NT2/D1 (cell line): ENCODE measurements around the gene MRAS.

Source experiments
- SUZ12 ChIP-seq: IDR thresholded peaks from 2 replicates; pipeline ENCODE4 v1.6.1; 2011; ENCODE audit not compliant: insufficient read length, insufficient read depth; ENCODE audit errors: extremely low read depth
- YY1 ChIP-seq: IDR thresholded peaks from 2 replicates; pipeline ENCODE4 v1.6.1; 2011; ENCODE audit not compliant: insufficient read length, insufficient read depth
- ZNF274 ChIP-seq: IDR thresholded peaks from 2 replicates; pipeline ENCODE4 v1.6.1; 2011; ENCODE audit warnings: mild to moderate bottlenecking, low read depth, low read length

DNA sequence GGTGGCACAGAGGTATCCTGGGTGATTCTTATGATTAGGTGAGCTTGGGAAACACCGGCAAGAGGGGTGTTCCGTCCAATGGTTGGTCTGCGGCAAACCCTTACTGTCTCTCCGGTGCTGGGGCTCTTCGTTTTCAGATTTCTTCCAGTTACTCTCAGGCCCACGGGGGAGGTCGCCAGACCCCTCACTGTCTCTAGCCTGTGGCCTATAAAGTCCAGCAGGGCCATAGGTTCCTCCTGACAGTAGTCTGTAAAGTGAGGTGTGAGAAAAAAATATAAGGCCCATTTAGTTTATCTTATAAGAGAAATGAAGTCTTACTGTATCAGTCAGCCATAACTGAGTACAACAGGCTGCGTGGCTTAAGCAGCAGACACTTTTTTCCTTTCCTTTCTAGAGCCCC is 87.5 kb downstream of the MRAS start:
- TF ChIP-seq YY1 (no peak), ZNF274 (no peak), SUZ12 (no peak)
